ENCODE results near the gene CHAF1B.

CHAF1B gene

GRCh38 chr21:36423771-36424433 lies 38.7 kb downstream of the CHAF1B start:
- Histone ChIP-seq H3K79me2 (ENCODE audit: control insufficient read depth, low read length) (no peaks in the 10 kb centered on the region), H3K27me3 (ENCODE audit: control insufficient read depth, low read length) (no peaks in the 10 kb centered on the region), H3K9me3 (ENCODE audit: control insufficient read depth, insufficient read depth, low read length) (no peaks in the 10 kb centered on the region), H3K4me3 (ENCODE audit: low read length) (no peak overlapping the region), H3K9me2 (replicated peaks; ENCODE audit: control insufficient read depth, low read length) (no peaks in the 10 kb centered on the region), H3K36me3 (ENCODE audit: control insufficient read depth, low read length) (no peaks in the 10 kb centered on the region; the same call in 1 of the 2 replicates), H3F3A (ENCODE audit: control insufficient read depth, insufficient read depth) (no peaks in the 10 kb centered on the region; the same call in 1 of the 2 replicates), H4K20me1 (ENCODE audit: control insufficient read depth, insufficient read depth, low read depth, low read length) (0 out of 2 replicates have a peak, but pooled peaks cover 5% of the 10 kb centered on the region), H3K4me1 (ENCODE audit: control insufficient read depth, low read length) (no peaks in the 10 kb centered on the region), H3K27ac (ENCODE audit: low read depth, low read length) (no peak overlapping the region), H3K4me2 (ENCODE audit: low read length) (no peak overlapping the region)
- TF ChIP-seq CTCF (IDR thresholded peaks at IDR 0.05; ENCODE audit: low read depth, low read length, poor library complexity, severe bottlenecking) (no peak), EZH2phosphoT487 (IDR thresholded peaks at IDR 0.05; ENCODE audit: borderline replicate concordance, low read length) (no peak)

GRCh38 chr21:36424592-36424991 lies 39.4 kb downstream of the CHAF1B start:
- TF ChIP-seq CTCF (IDR thresholded peaks at IDR 0.05; ENCODE audit: low read depth, low read length, poor library complexity, severe bottlenecking): no peak
- Histone ChIP-seq H3K9me2 (replicated peaks; ENCODE audit: control insufficient read depth, low read length) (no peaks in the 10 kb centered on the region), H3K27me3 (ENCODE audit: control insufficient read depth, low read length) (no peaks in the 10 kb centered on the region), H3K36me3 (ENCODE audit: control insufficient read depth, low read length) (no peaks in the 10 kb centered on the region; the same call in 1 of the 2 replicates), H4K20me1 (ENCODE audit: control insufficient read depth, insufficient read depth, low read depth, low read length) (0 out of 2 replicates have a peak, but pooled peaks cover 5% of the 10 kb centered on the region), H3K4me3 (ENCODE audit: low read length) (no peak overlapping the region), H3K27ac (ENCODE audit: low read depth, low read length) (no peak overlapping the region), H3K9me3 (ENCODE audit: control insufficient read depth, insufficient read depth, low read length) (no peaks in the 10 kb centered on the region), H3F3A (ENCODE audit: control insufficient read depth, insufficient read depth) (no peaks in the 10 kb centered on the region; the same call in 1 of the 2 replicates), H3K4me1 (ENCODE audit: control insufficient read depth, low read length) (no peaks in the 10 kb centered on the region), H3K79me2 (ENCODE audit: control insufficient read depth, low read length) (no peaks in the 10 kb centered on the region), H3K4me2 (ENCODE audit: low read length) (no peak overlapping the region)

GRCh38 chr21:36425286-36425685 lies 40.1 kb downstream of the CHAF1B start:
- no peaks in the 10 kb centered on the region for H3K36me3 ChIP-seq (ENCODE audit: control insufficient read depth, low read length)

More at GRCh38 chr21:36425286-36425685, 40.1 kb downstream of the CHAF1B start:
- H3F3A ChIP-seq (ENCODE audit: control insufficient read depth, insufficient read depth): no peaks in the 10 kb centered on the region
- no peak overlapping the region for H3K27ac ChIP-seq (ENCODE audit: low read depth, low read length)
- H3K9me2 ChIP-seq (replicated peaks; ENCODE audit: control insufficient read depth, low read length): no peaks in the 10 kb centered on the region
- peaks cover 7% of the 10 kb centered on the region for H3K27me3 ChIP-seq (ENCODE audit: control insufficient read depth, low read length)
- H3K4me3 ChIP-seq (ENCODE audit: low read length): no peak overlapping the region
- H3K9me3 ChIP-seq (ENCODE audit: control insufficient read depth, insufficient read depth, low read length): no peaks in the 10 kb centered on the region
- H3K79me2 ChIP-seq (ENCODE audit: control insufficient read depth, low read length): no peaks in the 10 kb centered on the region
- no peak overlapping the region for H3K4me2 ChIP-seq (ENCODE audit: low read length)
- 0 out of 2 replicates have a peak, but pooled peaks cover 5% of the 10 kb centered on the region for H4K20me1 ChIP-seq (ENCODE audit: control insufficient read depth, insufficient read depth, low read depth, low read length)
- no peaks in the 10 kb centered on the region for H3K4me1 ChIP-seq (ENCODE audit: control insufficient read depth, low read length)
- TF ChIP-seq EZH2phosphoT487 (IDR thresholded peaks at IDR 0.05; ENCODE audit: borderline replicate concordance, low read length): no peak
- no peak for TF ChIP-seq CTCF (IDR thresholded peaks at IDR 0.05; ENCODE audit: low read depth, low read length, poor library complexity, severe bottlenecking)

Data from DOHH2 (cell line).